SK-N-SH treated with all-trans-retinoic acid at 6 μM for 48 hours (cell line): Measurements from ENCODE around the gene CEP95.

Experiments
- ATAC-seq: fragments of 200-7000 bp; cut with Tn5 transposase; 3 replicates; pipeline ENCODE4 v1.9.1; 2020; ENCODE audit warnings: mild to moderate bottlenecking, moderate library complexity
- ARNTL ChIP-seq: fragments of 450-650 bp; formaldehyde crosslinking; IDR thresholded peaks from 2 replicates; pipeline ENCODE4 v1.5.0; 2020; ENCODE audit warnings: low read depth, mild to moderate bottlenecking, moderate library complexity, borderline replicate concordance
- CSDC2 ChIP-seq: fragments of 250-450 bp; sonication (Bioruptor Pico); IDR thresholded peaks from 2 replicates; pipeline ENCODE4 v1.5.0; 2020; ENCODE audit warnings: mild to moderate bottlenecking, moderate library complexity
- OSR1 ChIP-seq: fragments of 250-450 bp; sonication (Bioruptor Pico); IDR thresholded peaks from 2 replicates; pipeline ENCODE4 v1.8.0; 2022; ENCODE audit warnings: moderate library complexity, mild to moderate bottlenecking, inconsistent platforms
- PPARA ChIP-seq: fragments of 250-450 bp; sonication (Bioruptor Pico); IDR thresholded peaks from 2 replicates; pipeline ENCODE4 v1.5.0; 2020; ENCODE audit warnings: mild to moderate bottlenecking, borderline replicate concordance
- RARB ChIP-seq: fragments of 250-450 bp; sonication (Bioruptor Pico); IDR thresholded peaks from 2 replicates; pipeline ENCODE4 v1.8.0; 2021; ENCODE audit warnings: mild to moderate bottlenecking, moderate library complexity
- SNAI2 ChIP-seq: fragments of 250-450 bp; sonication (Bioruptor Pico); IDR thresholded peaks from 2 replicates; pipeline ENCODE4 v1.5.0; 2020; ENCODE audit warnings: mild to moderate bottlenecking, moderate library complexity
- TOX ChIP-seq: fragments of 250-450 bp; sonication (Bioruptor Pico); IDR thresholded peaks from 2 replicates; pipeline ENCODE4 v1.8.0; 2021; ENCODE audit warnings: mild to moderate bottlenecking, moderate library complexity, borderline replicate concordance
- ZFP3 ChIP-seq: fragments of 250-450 bp; sonication (Bioruptor Pico); IDR thresholded peaks from 2 replicates; pipeline ENCODE4 v1.5.0; 2020; ENCODE audit warnings: mild to moderate bottlenecking, moderate library complexity
- ZFP30 ChIP-seq: fragments of 450-650 bp; formaldehyde crosslinking; IDR thresholded peaks from 2 replicates; pipeline ENCODE4 v1.5.0; 2022; ENCODE audit warnings: mild to moderate bottlenecking, moderate library complexity
- ZNF565 ChIP-seq: fragments of 450-650 bp; formaldehyde crosslinking; conservative IDR thresholded peaks from 2 replicates; pipeline ENCODE4 v1.5.0; 2020; ENCODE audit warnings: low read depth, mild to moderate bottlenecking, moderate library complexity
- ZNF70 ChIP-seq: fragments of 450-650 bp; formaldehyde crosslinking; IDR thresholded peaks from 2 replicates; pipeline ENCODE4 v1.5.0; 2020; ENCODE audit warnings: mild to moderate bottlenecking, moderate library complexity
- ZNF8 ChIP-seq: fragments of 450-650 bp; formaldehyde crosslinking; IDR thresholded peaks from 2 replicates; pipeline ENCODE4 v1.5.0; 2020; ENCODE audit warnings: mild to moderate bottlenecking, moderate library complexity
- TF ChIP-seq, protein P1 (sequence below): fragments of 250-450 bp; sonication (Bioruptor Pico); IDR thresholded peaks from 2 replicates; pipeline ENCODE4 v1.8.0; 2021; ENCODE audit warnings: low read depth, mild to moderate bottlenecking, moderate library complexity, borderline replicate concordance
- TF ChIP-seq, protein P2 (sequence below): fragments of 250-450 bp; sonication (Bioruptor Pico); IDR thresholded peaks from 2 replicates; pipeline ENCODE4 v1.5.1; 2021; ENCODE audit warnings: mild to moderate bottlenecking, moderate library complexity
- TF ChIP-seq, protein P3 (sequence below): fragments of 250-450 bp; sonication (Bioruptor Pico); IDR thresholded peaks from 2 replicates; pipeline ENCODE4 v1.5.0; 2020; ENCODE audit warnings: mild to moderate bottlenecking, moderate library complexity
- TF ChIP-seq, protein P4 (sequence below): fragments of 250-450 bp; sonication (Bioruptor Pico); IDR thresholded peaks from 2 replicates; pipeline ENCODE4 v1.8.0; 2020; ENCODE audit warnings: mild to moderate bottlenecking, moderate library complexity, borderline replicate concordance

The CEP95 gene

DNA sequence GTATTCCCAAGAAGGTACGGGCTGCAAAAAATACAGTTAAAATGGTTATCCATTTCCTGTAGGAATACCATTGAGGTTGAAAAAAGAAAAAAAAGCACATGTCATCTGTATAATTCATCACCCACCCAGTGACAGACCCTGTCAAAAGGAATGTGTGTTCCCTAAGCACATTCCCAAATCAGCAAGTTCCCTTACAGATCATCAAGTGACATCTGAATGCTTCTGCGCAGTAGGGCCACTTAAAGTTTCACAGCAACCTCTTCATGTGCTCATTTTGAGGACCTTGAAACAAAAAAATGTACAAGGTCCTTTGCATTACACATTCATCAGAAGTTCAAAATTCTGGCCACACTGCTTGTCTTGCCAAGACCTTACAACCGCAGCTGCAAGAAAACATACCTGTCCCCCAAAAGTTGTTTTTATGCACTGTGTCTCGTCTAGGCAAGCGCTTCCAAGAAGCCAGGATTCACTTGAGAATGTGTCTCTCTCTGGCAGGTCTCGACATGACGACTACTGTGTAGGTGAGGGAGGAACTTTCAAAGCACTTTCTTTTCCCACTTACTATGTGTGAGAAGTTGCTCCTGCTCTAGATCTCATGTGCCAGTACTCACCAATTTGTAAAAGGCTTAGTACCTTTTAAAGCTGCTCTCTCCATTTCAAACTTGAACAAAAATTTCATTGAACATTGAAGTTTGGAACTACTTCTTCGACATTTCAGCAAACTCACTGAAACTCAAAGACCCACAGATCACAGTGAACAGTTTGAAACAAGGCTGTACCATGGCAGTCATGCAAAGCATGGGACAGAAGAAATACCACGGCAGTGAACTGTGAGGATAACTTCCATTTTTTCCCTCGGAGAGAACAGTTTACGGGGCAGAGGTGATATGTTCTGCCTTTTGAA lies 5.7 kb upstream of the CEP95 start:
- no peak for ATAC-seq
- no peak for TF ChIP-seq TOX
- peak; percentile 20; the same call in 1 of the 2 replicates for TF ChIP-seq ARNTL (CRISPR knock-in tag)

DNA sequence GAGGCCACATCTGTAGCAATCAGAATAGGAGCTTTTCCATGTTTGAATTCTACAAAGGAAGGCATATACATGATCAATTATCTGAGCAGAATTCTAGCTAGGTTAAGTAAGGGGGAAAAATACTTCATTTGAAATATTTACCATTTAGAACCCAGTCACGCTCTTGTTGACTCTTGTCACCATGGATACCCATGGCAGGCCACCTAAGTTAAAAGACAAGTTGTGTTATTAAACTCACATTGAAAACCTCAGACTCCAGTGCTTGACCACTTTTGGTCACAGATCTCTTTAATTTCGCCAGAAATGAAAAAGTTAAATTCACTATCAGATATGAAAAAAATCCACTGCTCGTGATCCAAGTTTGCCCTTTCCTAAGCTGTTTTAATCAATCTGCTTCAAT lies 4.8 kb upstream of the CEP95 start:
- TF ChIP-seq SNAI2 (CRISPR knock-in tag) (no peak), ZNF565 (no peak)
- no peak for ATAC-seq

DNA sequence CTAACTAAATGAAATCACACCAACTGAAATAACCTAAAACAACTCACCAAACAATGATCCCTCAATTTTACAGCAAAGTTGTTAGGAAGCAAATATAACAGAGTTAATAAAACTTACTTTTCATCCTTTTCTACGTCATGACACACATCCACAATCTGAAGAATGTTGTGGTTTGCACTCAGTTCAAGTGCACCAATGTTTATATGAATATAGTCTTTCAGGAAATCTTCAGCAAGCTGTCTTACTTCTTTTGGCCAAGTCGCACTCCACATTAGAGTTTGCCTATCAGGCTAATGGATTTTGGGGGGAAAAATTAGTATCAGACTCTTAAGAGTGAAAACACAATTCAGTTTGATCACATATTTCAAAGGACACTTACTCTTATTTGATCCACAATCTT lies 4.0 kb upstream of the CEP95 start:
- no peak for TF ChIP-seq ZFP3 (CRISPR knock-in tag)
- TF ChIP-seq, protein P1, sequence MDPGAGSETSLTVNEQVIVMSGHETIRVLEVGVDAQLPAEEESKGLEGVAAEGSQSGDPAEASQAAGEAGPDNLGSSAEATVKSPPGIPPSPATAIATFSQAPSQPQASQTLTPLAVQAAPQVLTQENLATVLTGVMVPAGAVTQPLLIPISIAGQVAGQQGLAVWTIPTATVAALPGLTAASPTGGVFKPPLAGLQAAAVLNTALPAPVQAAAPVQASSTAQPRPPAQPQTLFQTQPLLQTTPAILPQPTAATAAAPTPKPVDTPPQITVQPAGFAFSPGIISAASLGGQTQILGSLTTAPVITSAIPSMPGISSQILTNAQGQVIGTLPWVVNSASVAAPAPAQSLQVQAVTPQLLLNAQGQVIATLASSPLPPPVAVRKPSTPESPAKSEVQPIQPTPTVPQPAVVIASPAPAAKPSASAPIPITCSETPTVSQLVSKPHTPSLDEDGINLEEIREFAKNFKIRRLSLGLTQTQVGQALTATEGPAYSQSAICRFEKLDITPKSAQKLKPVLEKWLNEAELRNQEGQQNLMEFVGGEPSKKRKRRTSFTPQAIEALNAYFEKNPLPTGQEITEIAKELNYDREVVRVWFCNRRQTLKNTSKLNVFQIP: no peak
- TF ChIP-seq ZNF70: no peak
- TF ChIP-seq, protein P2, sequence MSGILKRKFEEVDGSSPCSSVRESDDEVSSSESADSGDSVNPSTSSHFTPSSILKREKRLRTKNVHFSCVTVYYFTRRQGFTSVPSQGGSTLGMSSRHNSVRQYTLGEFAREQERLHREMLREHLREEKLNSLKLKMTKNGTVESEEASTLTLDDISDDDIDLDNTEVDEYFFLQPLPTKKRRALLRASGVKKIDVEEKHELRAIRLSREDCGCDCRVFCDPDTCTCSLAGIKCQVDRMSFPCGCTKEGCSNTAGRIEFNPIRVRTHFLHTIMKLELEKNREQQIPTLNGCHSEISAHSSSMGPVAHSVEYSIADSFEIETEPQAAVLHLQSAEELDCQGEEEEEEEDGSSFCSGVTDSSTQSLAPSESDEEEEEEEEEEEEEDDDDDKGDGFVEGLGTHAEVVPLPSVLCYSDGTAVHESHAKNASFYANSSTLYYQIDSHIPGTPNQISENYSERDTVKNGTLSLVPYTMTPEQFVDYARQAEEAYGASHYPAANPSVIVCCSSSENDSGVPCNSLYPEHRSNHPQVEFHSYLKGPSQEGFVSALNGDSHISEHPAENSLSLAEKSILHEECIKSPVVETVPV (CRISPR knock-in tag): no peak
- TF ChIP-seq, protein P3, sequence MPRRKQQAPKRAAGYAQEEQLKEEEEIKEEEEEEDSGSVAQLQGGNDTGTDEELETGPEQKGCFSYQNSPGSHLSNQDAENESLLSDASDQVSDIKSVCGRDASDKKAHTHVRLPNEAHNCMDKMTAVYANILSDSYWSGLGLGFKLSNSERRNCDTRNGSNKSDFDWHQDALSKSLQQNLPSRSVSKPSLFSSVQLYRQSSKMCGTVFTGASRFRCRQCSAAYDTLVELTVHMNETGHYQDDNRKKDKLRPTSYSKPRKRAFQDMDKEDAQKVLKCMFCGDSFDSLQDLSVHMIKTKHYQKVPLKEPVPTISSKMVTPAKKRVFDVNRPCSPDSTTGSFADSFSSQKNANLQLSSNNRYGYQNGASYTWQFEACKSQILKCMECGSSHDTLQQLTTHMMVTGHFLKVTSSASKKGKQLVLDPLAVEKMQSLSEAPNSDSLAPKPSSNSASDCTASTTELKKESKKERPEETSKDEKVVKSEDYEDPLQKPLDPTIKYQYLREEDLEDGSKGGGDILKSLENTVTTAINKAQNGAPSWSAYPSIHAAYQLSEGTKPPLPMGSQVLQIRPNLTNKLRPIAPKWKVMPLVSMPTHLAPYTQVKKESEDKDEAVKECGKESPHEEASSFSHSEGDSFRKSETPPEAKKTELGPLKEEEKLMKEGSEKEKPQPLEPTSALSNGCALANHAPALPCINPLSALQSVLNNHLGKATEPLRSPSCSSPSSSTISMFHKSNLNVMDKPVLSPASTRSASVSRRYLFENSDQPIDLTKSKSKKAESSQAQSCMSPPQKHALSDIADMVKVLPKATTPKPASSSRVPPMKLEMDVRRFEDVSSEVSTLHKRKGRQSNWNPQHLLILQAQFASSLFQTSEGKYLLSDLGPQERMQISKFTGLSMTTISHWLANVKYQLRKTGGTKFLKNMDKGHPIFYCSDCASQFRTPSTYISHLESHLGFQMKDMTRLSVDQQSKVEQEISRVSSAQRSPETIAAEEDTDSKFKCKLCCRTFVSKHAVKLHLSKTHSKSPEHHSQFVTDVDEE (CRISPR knock-in tag): no peak
- TF ChIP-seq CSDC2 (CRISPR knock-in tag): no peak
- TF ChIP-seq RARB: no peak
- TF ChIP-seq SNAI2 (CRISPR knock-in tag): no peak
- no peak for TF ChIP-seq OSR1 (CRISPR knock-in tag)
- no peak for TF ChIP-seq ZNF8
- no peak for TF ChIP-seq PPARA (CRISPR knock-in tag)
- no peak for TF ChIP-seq ZFP30 (CRISPR knock-in tag)
- TF ChIP-seq ARNTL (CRISPR knock-in tag): no peak
- TF ChIP-seq, protein P4, sequence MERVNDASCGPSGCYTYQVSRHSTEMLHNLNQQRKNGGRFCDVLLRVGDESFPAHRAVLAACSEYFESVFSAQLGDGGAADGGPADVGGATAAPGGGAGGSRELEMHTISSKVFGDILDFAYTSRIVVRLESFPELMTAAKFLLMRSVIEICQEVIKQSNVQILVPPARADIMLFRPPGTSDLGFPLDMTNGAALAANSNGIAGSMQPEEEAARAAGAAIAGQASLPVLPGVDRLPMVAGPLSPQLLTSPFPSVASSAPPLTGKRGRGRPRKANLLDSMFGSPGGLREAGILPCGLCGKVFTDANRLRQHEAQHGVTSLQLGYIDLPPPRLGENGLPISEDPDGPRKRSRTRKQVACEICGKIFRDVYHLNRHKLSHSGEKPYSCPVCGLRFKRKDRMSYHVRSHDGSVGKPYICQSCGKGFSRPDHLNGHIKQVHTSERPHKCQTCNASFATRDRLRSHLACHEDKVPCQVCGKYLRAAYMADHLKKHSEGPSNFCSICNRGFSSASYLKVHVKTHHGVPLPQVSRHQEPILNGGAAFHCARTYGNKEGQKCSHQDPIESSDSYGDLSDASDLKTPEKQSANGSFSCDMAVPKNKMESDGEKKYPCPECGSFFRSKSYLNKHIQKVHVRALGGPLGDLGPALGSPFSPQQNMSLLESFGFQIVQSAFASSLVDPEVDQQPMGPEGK (CRISPR knock-in tag): no peak
- TF ChIP-seq TOX: no peak
- TF ChIP-seq, all 23 proteins: peak for 0
- no peak for ATAC-seq

DNA sequence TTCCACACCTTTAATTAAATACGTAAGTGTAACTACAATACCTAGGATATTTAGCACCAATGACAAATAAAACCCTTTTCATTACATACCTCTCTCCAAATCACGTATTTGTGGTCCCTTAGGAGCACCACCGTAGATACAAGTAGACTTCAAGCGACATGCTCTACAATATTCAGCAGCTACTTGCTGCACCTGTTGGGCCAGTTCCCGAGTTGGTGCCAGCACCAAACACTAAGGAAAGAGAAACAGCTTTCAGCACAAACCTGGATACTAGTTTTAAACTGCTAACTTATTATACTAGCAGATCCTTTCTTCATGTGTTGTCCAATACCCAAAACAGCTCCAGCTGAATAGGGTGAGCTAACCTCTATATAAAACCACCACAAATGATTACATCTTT lies 3.4 kb upstream of the CEP95 start:
- TF ChIP-seq, protein P1: 0 out of 2 replicates have a peak, but pooled peaks have one; percentile 38
- TF ChIP-seq TOX (0 out of 2 replicates have a peak, but pooled peaks have one; percentile 11), ZFP30 (CRISPR knock-in tag) (no peak), RARB (0 out of 2 replicates have a peak, but pooled peaks have one; percentile 52)
- no peak for ATAC-seq
